Heart left ventricle (tissue), 16 donors: ENCODE results near the gene CIAO2A. TPM values are rescaled to one million over a fixed set of nuclear protein-coding genes. Genes with fewer than 3 reads are reported as not detected.

ENCODE experiments used
- ATAC-seq, 4 donors: fragments of 200-7000 bp; cut with Tn5 transposase; one replicate each; pipeline ENCODE4 v1.9.1; 2020 to 2022; ENCODE audit warnings: moderate library complexity in 4 of 4, mild to moderate bottlenecking in 3 of 4, moderate number of reproducible peaks in 1 of 4
- DNase-seq, 5 donors: peaks; one replicate each; pipeline ENCODE4 v3.0.0-alpha.2; 2020
- H3K27ac ChIP-seq, 12 donors: fragments of 200-600 bp; sonication (generic) in 4 of 12; one replicate each; pipeline versions ENCODE4 v1.5.0 to v1.8.0; 2016 to 2022; ENCODE audit warnings: mild to moderate bottlenecking in 2 of 12
- H3K27me3 ChIP-seq, 9 donors: fragments of 200-600 bp; sonication (generic) in 2 of 9; one replicate each; pipeline versions ENCODE4 v1.5.1 to v1.8.0; 2016 to 2022; ENCODE audit warnings: mild to moderate bottlenecking in 3 of 9
- H3K36me3 ChIP-seq, 9 donors: fragments of 200-600 bp; sonication (generic) in 2 of 9; one replicate each; pipeline versions ENCODE4 v1.5.0 to v1.8.0; 2018 to 2022; ENCODE audit warnings: mild to moderate bottlenecking in 2 of 9
- H3K4me1 ChIP-seq, 12 donors: fragments of 200-600 bp; sonication (generic) in 4 of 12; one replicate each; pipeline versions ENCODE4 v1.5.0 to v1.8.0; 2016 to 2022; ENCODE audit warnings: mild to moderate bottlenecking in 3 of 12
- H3K4me3 ChIP-seq, 12 donors: fragments of 200-600 bp; sonication (generic) in 4 of 12; one replicate each; pipeline versions ENCODE4 v1.5.0 to v1.8.0; 2017 to 2022; ENCODE audit warnings: mild to moderate bottlenecking in 9 of 12, moderate library complexity in 4 of 12
- H3K9me3 ChIP-seq, 12 donors: fragments of 200-600 bp; sonication (generic) in 4 of 12; one replicate each; pipeline versions ENCODE4 v1.5.0 to v1.8.0; 2016 to 2022; ENCODE audit warnings: mild to moderate bottlenecking in 1 of 12
- CTCF ChIP-seq, 12 donors: fragments of 200-600 bp; sonication (generic) in 4 of 12; IDR thresholded peaks; one replicate each; pipeline versions ENCODE4 v1.5.0 to v1.8.0; 2018 to 2022; ENCODE audit warnings: antibody characterized with exemption in 12 of 12, mild to moderate bottlenecking in 5 of 12
- POLR2A ChIP-seq, 2 donors: fragments of 450-650 bp; IDR thresholded peaks; one replicate each; pipeline ENCODE4 v1.6.1; 2017; ENCODE audit warnings: antibody characterized with exemption in 2 of 2, mild to moderate bottlenecking in 2 of 2, moderate library complexity in 2 of 2
- WGBS, 4 donors: extraction: QIAGEN DNeasy Blood & Tissue Kit in 2 of 4; methylation state at CpG; one replicate each; pipeline versions ENCODE4 v1.1.5 to v1.1.7; 2013 to 2018; 5-methylcytosine and 5-hydroxymethylcytosine counted together
- intact Hi-C, 10 donors: fragments of 100-400 bp; cut with DNase I; formaldehyde crosslinking; loops; one replicate each; pipeline versions ENCODE4 v1.11.1 to v1.14.2; 2022
- polyA plus RNA-seq, 2 donors: library from polyadenylated mRNA; stranded (reverse); fragments of 200-250 nt; gene quantifications; one replicate each; pipeline ENCODE4 v1.2.3, GENCODE V29; 2013
- total RNA-seq, 9 donors: library from RNA; depleted of rRNA in 2 of 9; stranded (reverse); fragments of >200 nt in 2 of 9; fragmentation: NEBNext Ultra II Directional in 3 of 9; extraction: Animal tissue kit (Norgen Biotek cat#: 25700) in 3 of 9; gene quantifications; one replicate each; pipeline versions ENCODE4 v1.1.0 to v1.2.4, GENCODE V29; 2016 to 2023
- donor health status: ischemic (EF 13 %, LVEDD 7.1; RV severe dilation, severe dysfunction).
- donor health status: healthy with polysubstance abuse.
- donor health status: DM: no; HTN: yes; CAD: no.
- donor health status: DM: no; HTN: no; CAD: no.
- donor health status: ischemic (EF 25% LVEDD 6.9; RV normal size, moderate dysfunction).
- donor health status: ischemic (EF 25% LVEDD 5.7; RV mildly dilated, moderate dysfunction).
- donor health status: healthy.
- donor health status: DM: yes; HTN: yes; CAD: no.
- donor health status: ischemic (EF 35%, LVEDD 5.7; RV mildly dilated, moderate dysfunction).
- donor health status: nonischemic (EF 11% LVEDD 7.7; RV severe dilation, severe dysfunction).
- donor health status: DM: yes; HTN: yes; CAD: no.
- donor health status: PGD.
- donor health status: ischemic (EF 29% LVEDD 5.4; RV normal size, mild dysfunction).
- donor health status: nonischemic (EF 23%, LVEDD 6.1; RV moderate dilation, normal function).

CIAO2A gene
- total and polyA plus RNA-seq, 11 donors: 41.6 to 114 (median 56.5) TPM

DNA sequence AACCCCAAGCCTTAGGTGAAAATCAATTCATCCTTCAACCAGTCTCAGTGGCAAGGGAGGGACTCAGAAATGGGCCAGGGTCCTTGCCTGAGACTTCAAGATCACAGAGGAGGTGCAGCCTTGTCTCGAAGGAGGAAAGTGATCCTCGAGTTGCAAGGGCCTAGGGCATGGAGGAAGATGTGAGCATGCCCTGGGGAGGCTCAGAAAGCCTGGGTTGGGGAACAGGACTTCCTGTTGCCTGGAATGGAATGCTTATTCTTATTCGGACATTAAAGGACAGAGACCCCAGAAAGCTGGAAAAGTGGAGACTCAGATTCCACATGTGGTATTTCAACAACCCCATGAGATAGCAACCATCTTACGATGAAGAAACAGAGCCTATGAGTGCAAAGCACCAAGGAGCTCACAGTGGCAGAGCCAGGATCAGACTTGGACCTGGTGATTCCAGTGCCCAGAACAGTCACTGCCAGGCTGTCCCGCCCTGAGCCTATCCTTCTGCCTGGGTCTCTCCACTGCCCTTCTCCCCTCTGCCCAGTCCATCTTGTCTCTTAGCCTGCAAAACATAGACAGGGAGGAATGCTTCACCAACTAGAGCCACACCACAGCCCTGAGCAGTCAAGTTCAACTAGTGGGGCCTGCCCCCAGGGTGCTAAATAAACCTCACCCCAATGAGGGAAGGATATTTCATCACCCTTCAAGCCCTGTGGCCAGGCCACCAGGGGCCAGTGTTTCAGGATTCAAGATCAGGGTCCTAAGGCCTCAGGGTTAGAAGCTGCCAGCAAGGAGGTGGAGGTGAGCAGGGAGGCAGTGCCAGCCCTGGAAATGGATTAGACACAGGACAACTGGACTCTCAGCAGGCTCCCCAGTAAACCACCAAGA, 69.2 kb downstream of the CIAO2A start:
- 72 to 82% (median 76%) methylated on average over 5 of the region's 5 CpGs for WGBS, 4 donors
- peak in 2 of 4 donors; percentile 3 to 12 for ATAC-seq
- H3K27ac ChIP-seq: peak overlapping the region in 4 of 12 donors; percentile 1 to 27 (median 18)
- H3K36me3 ChIP-seq: no peaks in the 10 kb centered on the region
- peaks cover 0 to 71% (median 33%) of the 10 kb centered on the region in 12 donors for H3K4me1 ChIP-seq
- intact Hi-C loops: loop anchor here in 3 of 10 donors (5.0 to 10.0 kb wide), 3 partner anchors 37 to 50 kb away; no protein-coding TSS in a partner anchor
- H3K27me3 ChIP-seq: no peaks in the 10 kb centered on the region
- DNase-seq: no peak
- no peak overlapping the region for H3K4me3 ChIP-seq
- H3K9me3 ChIP-seq: no peaks in the 10 kb centered on the region
- no peak for TF ChIP-seq POLR2A (IDR thresholded peaks at IDR 0.05)
- no peak for TF ChIP-seq CTCF (IDR thresholded peaks at IDR 0.05)

DNA sequence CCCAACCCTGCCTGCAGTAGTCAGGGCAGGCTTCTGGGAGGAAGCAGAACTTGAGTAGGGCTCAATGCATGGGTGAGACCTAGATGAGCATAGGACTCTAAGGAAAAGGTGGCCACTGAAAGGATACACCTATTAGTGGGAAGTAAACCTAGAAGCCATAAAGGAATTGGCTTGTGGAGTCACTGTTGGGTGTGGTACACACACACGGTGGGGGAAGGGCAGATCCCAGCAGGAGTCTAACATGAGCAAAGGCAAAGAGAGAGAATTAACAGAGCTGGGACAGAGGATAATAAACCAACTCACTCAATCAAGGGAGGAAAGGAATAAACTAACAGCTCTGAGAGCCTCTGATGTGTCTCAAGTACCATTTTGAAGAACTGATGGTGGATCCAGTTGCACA, 70.4 kb downstream of the CIAO2A start:
- ATAC-seq (no peak), DNase-seq (no peak)
- intact Hi-C loops: loop anchor here in 3 of 10 donors (5.0 to 10.0 kb wide), 3 partner anchors 36 to 48 kb away; no protein-coding TSS in a partner anchor
- H3K27me3 ChIP-seq: no peaks in the 10 kb centered on the region
- H3K27ac ChIP-seq: peak overlapping the region in 1 of 12 donors; percentile 14
- TF ChIP-seq POLR2A (IDR thresholded peaks at IDR 0.05): no peak
- no peak for TF ChIP-seq CTCF (IDR thresholded peaks at IDR 0.05)
- H3K9me3 ChIP-seq: no peaks in the 10 kb centered on the region
- WGBS, 4 donors: 71 to 76% (median 75%) methylated on average over 1 of the region's 1 CpG
- H3K4me3 ChIP-seq: no peak overlapping the region
- H3K36me3 ChIP-seq: no peaks in the 10 kb centered on the region
- H3K4me1 ChIP-seq: peaks cover 0 to 82% (median 35%) of the 10 kb centered on the region in 12 donors

DNA sequence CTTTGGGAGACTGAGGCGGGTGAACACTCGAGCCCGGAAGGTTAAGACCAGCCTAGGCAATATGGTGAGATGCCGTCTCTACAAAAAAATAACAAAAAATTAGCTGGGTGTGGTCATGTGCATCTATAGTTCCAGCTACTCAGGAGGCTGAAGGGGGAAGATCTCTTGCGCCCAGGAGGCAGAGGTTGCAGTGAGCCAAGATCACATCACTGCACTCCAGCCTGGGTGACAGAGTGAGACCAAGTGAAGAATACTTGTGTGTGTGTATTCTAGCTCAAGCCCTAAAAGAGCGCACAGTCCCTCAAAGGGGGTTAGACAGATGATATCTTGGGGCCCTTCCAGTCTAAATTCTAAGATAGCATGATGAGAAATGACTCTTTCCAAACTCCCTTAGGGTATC, 71.1 kb downstream of the CIAO2A start:
- H3K36me3 ChIP-seq: no peaks in the 10 kb centered on the region
- ATAC-seq (no peak), DNase-seq (no peak)
- 94 to 98% (median 96%) methylated on average over 6 of the region's 6 CpGs for WGBS, 4 donors
- H3K4me3 ChIP-seq: no peak overlapping the region
- intact Hi-C loops: loop anchor here in 3 of 10 donors (5.0 to 10.0 kb wide), 3 partner anchors 35 to 48 kb away; no protein-coding TSS in a partner anchor
- H3K9me3 ChIP-seq: no peaks in the 10 kb centered on the region
- H3K4me1 ChIP-seq: peaks cover 0 to 84% (median 32%) of the 10 kb centered on the region in 12 donors
- peak overlapping the region in 4 of 12 donors; percentile 4 to 67 (median 50) for H3K27ac ChIP-seq
- H3K27me3 ChIP-seq: no peaks in the 10 kb centered on the region
- TF ChIP-seq CTCF (IDR thresholded peaks at IDR 0.05) (no peak), POLR2A (IDR thresholded peaks at IDR 0.05) (no peak)

Other genes with a start within 250 kb of the CIAO2A start
- gene DAPK2, start 47.4 kb downstream of the CIAO2A start, total RNA-seq: 10 to 100 TPM; 20.4 to 56.2 (median 26.4) TPM
- gene DAPK2, start 47.4 kb downstream of the CIAO2A start, polyA plus RNA-seq: 10 to 100 TPM; 24.6 to 30.9 TPM
- gene SNX1, start 2.1 kb upstream of the CIAO2A start, total RNA-seq: 100 to 1,000 TPM in 3 of 9 donors, 10 to 100 TPM in 6; 38.7 to 117 (median 87.2) TPM
- gene SNX1, start 2.1 kb upstream of the CIAO2A start, polyA plus RNA-seq: 10 to 100 TPM; 41.4 to 70.0 TPM
- 1 to 10 TPM in 7 of 9 donors, under 1 TPM in 2; 0.71 to 4.7 (median 1.8) TPM for gene SNX22, start 57.9 kb upstream of the CIAO2A start, total RNA-seq
- 1 to 10 TPM; 1.9 to 6.7 TPM for gene SNX22, start 57.9 kb upstream of the CIAO2A start, polyA plus RNA-seq
- 100 to 1,000 TPM in 5 of 9 donors, 10 to 100 TPM in 4; 73.7 to 239 (median 113) TPM for gene PPIB, start 69.2 kb upstream of the CIAO2A start, total RNA-seq
- gene PPIB, start 69.2 kb upstream of the CIAO2A start, polyA plus RNA-seq: 100 to 1,000 TPM; 142 to 341 TPM